Thoracic aorta (tissue), 2 donors: ENCODE results near the gene JAG1. TPM values are rescaled to one million over a fixed set of nuclear protein-coding genes. Genes with fewer than 3 reads are reported as not detected.

Source experiments
- total RNA-seq, 2 donors: library from RNA; depleted of rRNA; stranded (reverse); fragments of >200 nt; gene quantifications; one replicate each; pipeline versions ENCODE4 v1.1.0 to v1.2.3, GENCODE V29; 2016

The JAG1 gene
- total RNA-seq, 2 donors from 2014 or later = 237 to 253 TPM

Other genes with a start within 250 kb of the JAG1 start
- gene MKKS, start 239.8 kb downstream of the JAG1 start, total RNA-seq = 10 to 100 TPM; 11.4 to 13.0 TPM
- gene SLX4IP, start 238.7 kb downstream of the JAG1 start, total RNA-seq = 1 to 10 TPM; 4.7 to 5.8 TPM